K562 (cell line): Measurements from ENCODE around the gene TMEM135. TPM values are rescaled to one million over a fixed set of nuclear protein-coding genes. Genes with fewer than 3 reads are reported as not detected.

ENCODE experiments used
- ATAC-seq: fragments of 200-7000 bp; cut with Tn5 transposase; 3 replicates; pipeline ENCODE4 v1.9.1; 2020; ENCODE audit warnings: moderate library complexity
- BruUV-seq: library from RNA; stranded (reverse); fragments of 400-500 nt; replicated peaks from 2 replicates; lab custom pipeline; 2021; lab: Mats Ljungman, UMichigan
- CTCF ChIA-PET: fragments of 300-600 bp; formaldehyde crosslinking; extraction: SDS; loops from one replicate; lab custom pipeline; 2021; ENCODE audit warnings: low intra/inter-chr PET ratio; lab: Yijun Ruan, JAX
- POLR2A ChIA-PET: fragments of 300-600, 350-650 bp; sonication (Branson Sonifier 250); formaldehyde crosslinking; extraction: SDS; loops from one replicate; lab custom pipeline; 2021; ENCODE audit warnings: antibody characterized with exemption, inconsistent platforms; lab: Yijun Ruan, JAX
- DNase-seq, 4 experiments: peaks; one replicate each; pipeline versions ENCODE4 v3.0.0 to v3.0.0-alpha.2; 2011 to 2018; ENCODE audit warnings: low spot score in 3 of 4, mixed read lengths in 3 of 4; ENCODE audit errors: extremely low read depth in 1 of 4
- FAIRE-seq: peaks from 2 replicates; lab custom pipeline; 2011; peaks lifted over from hg19 to GRCh38; lab: Jason Lieb, UNC
- H2AFZ ChIP-seq: 2 replicates; pipeline ENCODE4 v1.6.0; 2011; ENCODE audit warnings: low read depth, low read length, control low read depth, inconsistent platforms
- H3K27ac ChIP-seq: fragments of 200-600 bp; 3 replicates; pipeline ENCODE4 v1.8.0; 2011; ENCODE audit warnings: low read depth, mild to moderate bottlenecking, control low read depth, inconsistent platforms, low read length, moderate library complexity, mixed read lengths; ENCODE audit errors: extremely low read depth
- H3K27me3 ChIP-seq, 2 experiments: fragments of 300-600 bp in 1 of 2; 2 replicates in 1 of 2; 3 replicates in 1 of 2; pipeline versions ENCODE4 v1.6.0 to v1.8.0; 2011; ENCODE audit warnings: inconsistent platforms in 2 of 2, low read length in 2 of 2, mild to moderate bottlenecking in 1 of 2, mixed read lengths in 1 of 2, moderate library complexity in 1 of 2; ENCODE audit not compliant: control insufficient read depth in 2 of 2, insufficient read depth in 2 of 2
- H3K36me3 ChIP-seq: fragments of 300-600 bp; 3 replicates; pipeline ENCODE4 v1.8.0; 2011; ENCODE audit warnings: mild to moderate bottlenecking, low read length, inconsistent platforms; ENCODE audit not compliant: control insufficient read depth, insufficient read depth
- H3K4me1 ChIP-seq, 2 experiments: fragments of 200-600 bp in 1 of 2; replicated peaks in 1 of 2; 2 replicates in 1 of 2; 3 replicates in 1 of 2; pipeline versions ENCODE4 v1.5.1 to v1.8.0; 2011; ENCODE audit warnings: inconsistent platforms in 2 of 2, low read length in 2 of 2, mild to moderate bottlenecking in 1 of 2, mixed read lengths in 1 of 2, moderate library complexity in 1 of 2; ENCODE audit not compliant: control insufficient read depth in 2 of 2, insufficient read depth in 2 of 2
- H3K4me2 ChIP-seq: 2 replicates; pipeline ENCODE4 v1.6.1; 2011; ENCODE audit warnings: low read length, control low read depth, inconsistent platforms, mixed read lengths; ENCODE audit not compliant: insufficient read depth
- H3K4me3 ChIP-seq: fragments of 200-600 bp; sonication (generic), shearing (Covaris generic); 2 replicates; pipeline ENCODE4 v1.5.1; 2016; ENCODE audit warnings: control low read depth, inconsistent platforms
- H3K79me2 ChIP-seq: fragments of 200-600 bp; 3 replicates; pipeline ENCODE4 v1.8.0; 2011; ENCODE audit warnings: low read length, inconsistent platforms; ENCODE audit not compliant: control insufficient read depth, insufficient read depth
- H3K9ac ChIP-seq, 2 experiments: 2 replicates each; pipeline versions ENCODE4 v1.6.0 to v1.6.1; 2011; ENCODE audit warnings: low read depth in 2 of 2, low read length in 2 of 2, control low read depth in 1 of 2, inconsistent platforms in 1 of 2, mild to moderate bottlenecking in 1 of 2, mixed read lengths in 1 of 2; ENCODE audit not compliant: insufficient read depth in 1 of 2
- H3K9me1 ChIP-seq: one replicate; pipeline ENCODE4 v1.6.0; 2011; ENCODE audit warnings: inconsistent platforms, mild to moderate bottlenecking, low read length, moderate library complexity; ENCODE audit not compliant: control insufficient read depth, insufficient read depth
- H3K9me3 ChIP-seq: replicated peaks from 2 replicates; pipeline ENCODE4 v1.5.1; 2011; ENCODE audit warnings: low read depth, low read length, inconsistent platforms; ENCODE audit not compliant: control insufficient read depth, insufficient read depth
- H4K20me1 ChIP-seq: replicated peaks from 2 replicates; pipeline ENCODE4 v1.6.1; 2011; ENCODE audit warnings: low read length, inconsistent platforms, mixed read lengths; ENCODE audit not compliant: control insufficient read depth, insufficient read depth
- HDAC2 ChIP-seq: fragments of 450-650 bp; IDR thresholded peaks from 2 replicates; pipeline ENCODE4 v1.6.1; 2016; ENCODE audit warnings: mild to moderate bottlenecking
- ILK ChIP-seq: fragments of 450-650 bp; IDR thresholded peaks from 2 replicates; pipeline ENCODE4 v1.6.1; 2016; ENCODE audit warnings: missing genetic modification characterization, low read depth, mild to moderate bottlenecking, missing compliant biosample characterization, moderate library complexity, borderline replicate concordance
- MYC ChIP-seq, 2 experiments: fragments of 250-450 bp in 1 of 2; sonication (Bioruptor Pico) in 1 of 2; IDR thresholded peaks; 2 replicates each; pipeline versions ENCODE4 v1.5.1 to v1.6.1; 2012 to 2021; ENCODE audit warnings: low read depth in 2 of 2, borderline replicate concordance in 1 of 2, improper control_type of control experiment in 1 of 2, low read length in 1 of 2, mild to moderate bottlenecking in 1 of 2, moderate library complexity in 1 of 2
- ZNF41 ChIP-seq: fragments of 250-450 bp; sonication (Bioruptor Pico); conservative IDR thresholded peaks from 2 replicates; pipeline ENCODE4 v1.4.0; 2020; ENCODE audit warnings: mild to moderate bottlenecking
- ZNF699 ChIP-seq: fragments of 250-450 bp; sonication (Bioruptor Pico); IDR thresholded peaks from 2 replicates; pipeline ENCODE4 v1.8.0; 2021; ENCODE audit warnings: mild to moderate bottlenecking, moderate library complexity; ENCODE audit not compliant: insufficient replicate concordance
- WGBS: fragments of 100-300 bp; shearing (Covaris generic); methylation state at CpG from one replicate; pipeline ENCODE4 v1.1.6; 2016; ENCODE audit warnings: low coverage, mixed read lengths; ENCODE audit not compliant: insufficient coverage; ENCODE audit errors: missing lambda C conversion rate; 5-methylcytosine and 5-hydroxymethylcytosine counted together
- in situ Hi-C: fragments of 300-500 bp; cut with MboI; formaldehyde crosslinking; loops from 4 replicates; pipeline ENCODE4 v1.15.0; 2018; ENCODE audit warnings: inconsistent platforms, mixed read lengths
- intact Hi-C: fragments of 100-400 bp; cut with micrococcal nuclease; formaldehyde crosslinking; loops from 2 replicates; pipeline ENCODE4 v1.14.2; 2022
- polyA plus RNA-seq, 8 experiments: library from polyadenylated mRNA; depleted of rRNA in 4 of 8; stranded (reverse) in 5 of 8; unstranded in 3 of 8; fragments of >200 nt; fragmentation: Nextera tagmentation in 2 of 8; fragmentation: Illumina TruSeq in 1 of 8; extraction: Ambion mirVana in 2 of 8; extraction: Trizol in 1 of 8; gene quantifications; 2 replicates each; pipeline versions ENCODE4 v1.2.1 to v1.2.3, GENCODE V29; 2011 to 2014; ENCODE audit warnings: inconsistent platforms in 1 of 8, missing spikeins in 1 of 8
- total RNA-seq, 7 experiments: library from RNA; depleted of rRNA in 6 of 7; stranded (reverse); fragments of >200 nt in 6 of 7; fragmentation: Illumina TruSeq in 2 of 7; extraction: Trizol in 2 of 7; gene quantifications; 2 replicates each; pipeline versions ENCODE4 v1.2.1 to v1.2.3, GENCODE V29; 2011 to 2021; ENCODE audit warnings: low replicate concordance in 1 of 7
- TF ChIP-seq, protein P1 (sequence below): fragments of 450-650 bp; IDR thresholded peaks from 2 replicates; pipeline ENCODE4 v1.6.1; 2014; ENCODE audit warnings: low read depth, mild to moderate bottlenecking, moderate library complexity, borderline replicate concordance

The TMEM135 gene
- total and polyA plus RNA-seq, 9 of the 15 experiments (the other 6 are each of a cell fraction or from before 2014, with no cell fraction given): 17.3 to 53.6 (median 24.9) TPM

- in situ Hi-C loops (no loop called here), intact Hi-C loops (no loop called here)
- POLR2A ChIA-PET: interaction anchor here (1.2 kb wide), 1 partner anchor 8 kb away, joined by 4 read pairs; no protein-coding TSS in a partner anchor
- no peak overlapping the region for H3K9ac ChIP-seq
- H3K36me3 ChIP-seq: no peaks in the 10 kb centered on the region
- no peak for DNase-seq
- CTCF ChIA-PET: no interaction called here
- H2AFZ ChIP-seq: no peak overlapping the region
- no peak for FAIRE-seq
- H3K4me3 ChIP-seq: no peak overlapping the region
- H3K9me1 ChIP-seq: no peaks in the 10 kb centered on the region
- no peak overlapping the region for H3K27ac ChIP-seq
- no peaks in the 10 kb centered on the region for H3K27me3 ChIP-seq
- H3K79me2 ChIP-seq: no peaks in the 10 kb centered on the region
- 11% methylated on average over 1 of the region's 5 CpGs for WGBS
- H3K4me1 ChIP-seq: peaks cover under 1 to 7% of the 10 kb centered on the region in 2 experiments; a peak in 3 of 5 replicates
- H3K4me2 ChIP-seq: no peak overlapping the region
- BruUV-seq: no TSS peak
- no peaks in the 10 kb centered on the region for H3K9me3 ChIP-seq
- no peaks in the 10 kb centered on the region for H4K20me1 ChIP-seq
- TF ChIP-seq, protein P1, sequence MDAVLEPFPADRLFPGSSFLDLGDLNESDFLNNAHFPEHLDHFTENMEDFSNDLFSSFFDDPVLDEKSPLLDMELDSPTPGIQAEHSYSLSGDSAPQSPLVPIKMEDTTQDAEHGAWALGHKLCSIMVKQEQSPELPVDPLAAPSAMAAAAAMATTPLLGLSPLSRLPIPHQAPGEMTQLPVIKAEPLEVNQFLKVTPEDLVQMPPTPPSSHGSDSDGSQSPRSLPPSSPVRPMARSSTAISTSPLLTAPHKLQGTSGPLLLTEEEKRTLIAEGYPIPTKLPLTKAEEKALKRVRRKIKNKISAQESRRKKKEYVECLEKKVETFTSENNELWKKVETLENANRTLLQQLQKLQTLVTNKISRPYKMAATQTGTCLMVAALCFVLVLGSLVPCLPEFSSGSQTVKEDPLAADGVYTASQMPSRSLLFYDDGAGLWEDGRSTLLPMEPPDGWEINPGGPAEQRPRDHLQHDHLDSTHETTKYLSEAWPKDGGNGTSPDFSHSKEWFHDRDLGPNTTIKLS: no peak
- no peak for TF ChIP-seq ZNF41 (CRISPR knock-in tag)
- TF ChIP-seq HDAC2: no peak
- no peak for TF ChIP-seq ZNF699 (CRISPR knock-in tag)
- no peak for TF ChIP-seq MYC (IDR thresholded peaks at IDR 0.05; ENCODE audit: low read depth, low read length)
- no peak for TF ChIP-seq MYC (CRISPR knock-in tag; IDR thresholded peaks at IDR 0.05; ENCODE audit: borderline replicate concordance, low read depth)
- no peak for TF ChIP-seq ILK (tag)
- no peak for ATAC-seq
Measured at GRCh38 chr11:86991341-86991740, 46.4 kb upstream of the TMEM135 start.
